Esophagus squamous epithelium (tissue), 5 donors: ENCODE data around the gene LXN. TPM values are rescaled to one million over a fixed set of nuclear protein-coding genes. Genes with fewer than 3 reads are reported as not detected.

ENCODE experiments used
- DNase-seq: peaks from one replicate; lab custom pipeline; 2025; lab: John Stamatoyannopoulos, UW
- H3K27ac ChIP-seq, 4 donors: fragments of 200-600 bp; sonication (generic); one replicate each; pipeline ENCODE4 v1.5.1; 2016 to 2019; ENCODE audit warnings: mild to moderate bottlenecking in 1 of 4
- H3K27me3 ChIP-seq, 4 donors: fragments of 200-600 bp; sonication (generic); 1 replicate in 3 of 4; 2 replicates in 1 of 4; pipeline versions ENCODE4 v1.5.1 to v1.6.0; 2017 to 2021; ENCODE audit warnings: antibody characterized with exemption in 1 of 4
- H3K36me3 ChIP-seq, 3 donors: fragments of 200-600 bp; sonication (generic); one replicate each; pipeline ENCODE4 v1.5.1; 2016 to 2019
- H3K4me1 ChIP-seq, 3 donors: fragments of 200-600 bp; sonication (generic); one replicate each; pipeline ENCODE4 v1.5.1; 2017 to 2019
- H3K4me3 ChIP-seq, 4 donors: fragments of 200-600 bp; sonication (generic); 1 replicate in 3 of 4; 2 replicates in 1 of 4; pipeline ENCODE4 v1.5.1; 2016 to 2019; ENCODE audit warnings: mild to moderate bottlenecking in 2 of 4, moderate library complexity in 1 of 4
- H3K9me3 ChIP-seq, 3 donors: fragments of 200-600 bp; sonication (generic); one replicate each; pipeline ENCODE4 v1.5.1; 2016 to 2019
- POLR2A ChIP-seq, 4 donors: fragments of 450-650 bp; IDR thresholded peaks; one replicate each; pipeline ENCODE4 v1.6.1; 2017; ENCODE audit warnings: antibody characterized with exemption in 4 of 4, mild to moderate bottlenecking in 4 of 4, moderate library complexity in 3 of 4
- WGBS, 2 donors: methylation state at CpG; one replicate each; pipeline ENCODE4 v1.1.5; 2018; 5-methylcytosine and 5-hydroxymethylcytosine counted together
- intact Hi-C: fragments of 100-400 bp; cut with DNase I; formaldehyde crosslinking; loops from one replicate; pipeline ENCODE4 v1.15.0; 2022
- small RNA-seq, 4 donors: library from RNA; depleted of rRNA; stranded (forward); fragments of <200 nt; gene quantifications; one replicate each; pipeline ENCODE3, GENCODE V24; 2016
- total RNA-seq, 4 donors: library from RNA; depleted of rRNA; stranded (reverse); fragments of >200 nt; gene quantifications; one replicate each; pipeline ENCODE4 v1.1.0, GENCODE V29; 2016
- TF ChIP-seq, protein P1 (sequence below), 6 experiments: fragments of 450-650 bp in 4 of 6; fragments of 200-600 bp in 2 of 6; sonication (generic) in 2 of 6; IDR thresholded peaks; one replicate each; pipeline ENCODE4 v1.5.1; 2016 to 2019; ENCODE audit warnings: antibody characterized with exemption in 6 of 6, mild to moderate bottlenecking in 4 of 6, moderate library complexity in 4 of 6
- donor health status: DM: yes; HTN: yes; CAD: no.

Gene LXN
- total RNA-seq, 4 donors from 2014 or later: 4.7 to 11.1 (median 9.6) TPM

DNA sequence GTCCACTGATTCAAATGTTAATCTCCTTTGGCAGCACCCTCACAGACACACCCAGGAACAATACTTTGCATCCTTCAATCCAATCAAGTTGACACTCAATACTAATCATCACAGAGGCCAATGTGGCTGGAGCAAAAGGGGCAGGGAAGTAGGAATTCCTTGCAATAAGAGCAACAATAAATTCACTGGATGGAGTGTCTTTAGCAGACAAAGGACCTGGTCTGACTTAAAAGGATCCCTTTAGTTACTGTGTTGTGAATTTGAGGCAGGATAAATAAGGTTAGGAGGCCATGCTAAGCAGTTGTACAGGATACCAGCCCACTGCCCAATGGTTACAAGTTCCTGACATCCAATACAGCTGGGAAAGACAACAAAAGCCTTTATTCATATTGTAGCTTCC is 40.5 kb downstream of the LXN start:
- DNase-seq: no peak
- H3K27me3 ChIP-seq: no peaks in the 10 kb centered on the region
- H3K4me1 ChIP-seq: no peaks in the 10 kb centered on the region
- intact Hi-C loops: no loop called here
- no peaks in the 10 kb centered on the region for H3K9me3 ChIP-seq
- H3K4me3 ChIP-seq: no peak overlapping the region
- TF ChIP-seq POLR2A (IDR thresholded peaks at IDR 0.05): no peak
- TF ChIP-seq, protein P1, sequence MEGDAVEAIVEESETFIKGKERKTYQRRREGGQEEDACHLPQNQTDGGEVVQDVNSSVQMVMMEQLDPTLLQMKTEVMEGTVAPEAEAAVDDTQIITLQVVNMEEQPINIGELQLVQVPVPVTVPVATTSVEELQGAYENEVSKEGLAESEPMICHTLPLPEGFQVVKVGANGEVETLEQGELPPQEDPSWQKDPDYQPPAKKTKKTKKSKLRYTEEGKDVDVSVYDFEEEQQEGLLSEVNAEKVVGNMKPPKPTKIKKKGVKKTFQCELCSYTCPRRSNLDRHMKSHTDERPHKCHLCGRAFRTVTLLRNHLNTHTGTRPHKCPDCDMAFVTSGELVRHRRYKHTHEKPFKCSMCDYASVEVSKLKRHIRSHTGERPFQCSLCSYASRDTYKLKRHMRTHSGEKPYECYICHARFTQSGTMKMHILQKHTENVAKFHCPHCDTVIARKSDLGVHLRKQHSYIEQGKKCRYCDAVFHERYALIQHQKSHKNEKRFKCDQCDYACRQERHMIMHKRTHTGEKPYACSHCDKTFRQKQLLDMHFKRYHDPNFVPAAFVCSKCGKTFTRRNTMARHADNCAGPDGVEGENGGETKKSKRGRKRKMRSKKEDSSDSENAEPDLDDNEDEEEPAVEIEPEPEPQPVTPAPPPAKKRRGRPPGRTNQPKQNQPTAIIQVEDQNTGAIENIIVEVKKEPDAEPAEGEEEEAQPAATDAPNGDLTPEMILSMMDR (IDR thresholded peaks at IDR 0.05): no peak
- no peaks in the 10 kb centered on the region for H3K36me3 ChIP-seq
- no peak overlapping the region for H3K27ac ChIP-seq

DNA sequence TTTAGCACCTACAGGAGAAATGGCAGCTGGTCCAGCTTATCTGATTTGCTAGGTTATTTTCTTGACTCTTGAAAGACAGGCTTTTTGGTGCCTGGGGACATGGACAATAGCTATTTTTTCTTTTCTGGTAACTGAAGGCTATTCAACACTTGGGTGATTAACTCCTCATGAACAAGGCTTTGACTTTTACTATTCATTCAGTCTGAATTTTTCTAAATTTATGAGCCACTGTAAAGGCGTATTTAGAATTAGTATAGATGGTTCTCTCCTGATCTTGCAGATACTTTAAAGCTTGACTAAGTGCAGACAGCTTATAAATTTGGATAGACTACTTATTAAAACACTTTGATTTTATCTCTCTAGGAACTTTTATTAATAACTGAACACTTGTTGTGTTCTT is 46.6 kb downstream of the LXN start:
- intact Hi-C loops: no loop called here

DNA sequence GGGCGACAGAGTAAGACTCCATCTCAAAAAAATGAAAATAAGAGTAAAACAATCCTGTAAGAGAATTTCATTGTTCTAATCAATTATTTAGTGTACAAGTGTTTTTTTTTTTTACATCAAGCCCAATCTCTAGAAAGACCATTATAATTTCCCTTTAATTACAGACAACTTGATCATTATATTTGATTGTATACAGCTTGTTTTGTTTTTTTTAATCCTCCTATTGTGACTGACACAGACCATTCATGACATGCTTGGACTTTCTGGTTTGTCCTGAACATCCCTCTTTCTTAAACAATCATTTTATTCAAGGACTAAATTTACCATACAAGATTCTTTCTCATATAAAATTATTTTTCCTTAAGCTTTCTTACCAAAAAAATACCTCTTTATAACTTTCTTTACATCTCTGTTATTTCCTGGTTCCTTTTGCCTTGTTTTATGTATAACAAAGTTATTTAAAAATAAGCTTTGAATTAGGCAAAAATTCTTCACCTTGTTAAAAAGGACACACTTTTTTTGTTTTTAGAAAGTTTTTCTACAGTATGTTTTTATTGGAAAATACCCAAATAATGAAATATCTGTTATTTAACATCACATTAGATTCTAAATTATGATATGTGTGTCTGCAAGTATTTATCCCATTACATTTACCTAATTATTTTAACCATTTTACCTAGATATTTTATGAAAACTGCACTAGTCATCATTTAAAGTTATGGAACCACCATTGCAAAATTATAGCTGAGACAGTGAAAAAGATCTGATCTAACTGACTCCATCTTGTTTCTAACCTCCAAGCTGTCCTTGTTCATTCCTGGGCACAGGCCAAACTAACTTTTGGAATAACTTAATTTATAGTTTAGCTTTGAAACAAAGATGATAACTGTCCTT is 54.2 kb downstream of the LXN start:
- TF ChIP-seq POLR2A (IDR thresholded peaks at IDR 0.05): no peak
- TF ChIP-seq, protein P1 (IDR thresholded peaks at IDR 0.05): no peak
- DNase-seq: no peak
- 40 to 43% methylated on average over 1 of the region's 1 CpG for WGBS, 2 donors
- Histone ChIP-seq H3K27ac (no peak overlapping the region), H3K4me3 (no peak overlapping the region), H3K36me3 (no peaks in the 10 kb centered on the region), H3K27me3 (no peaks in the 10 kb centered on the region), H3K4me1 (no peaks in the 10 kb centered on the region), H3K9me3 (peaks cover 0 to 27% (median 4%) of the 10 kb centered on the region in 3 donors)
- intact Hi-C loops: no loop called here

More for the DNA sequence above, 46.6 kb downstream of the LXN start:
- Histone ChIP-seq H3K9me3 (peaks cover 0 to 10% (median 0%) of the 10 kb centered on the region in 3 donors), H3K4me1 (no peaks in the 10 kb centered on the region), H3K4me3 (no peak overlapping the region), H3K27me3 (no peaks in the 10 kb centered on the region), H3K27ac (no peak overlapping the region), H3K36me3 (no peaks in the 10 kb centered on the region)
- no peak for DNase-seq
- WGBS, 2 donors: 0 to 71% methylated on average over 1 of the region's 1 CpG
- TF ChIP-seq, protein P1 (IDR thresholded peaks at IDR 0.05): no peak
- no peak for TF ChIP-seq POLR2A (IDR thresholded peaks at IDR 0.05)

Small RNA genes lying within 50 kb of the gene (small RNA-seq; reads per million reads assigned to genes)
- gene AC025033.1 (0 reads per million in 4 donors), gene AC080013.6 (0 reads per million in 4 donors)

Other genes with a start within 250 kb of the LXN start
- gene MLF1, start 101.5 kb downstream of the LXN start, total RNA-seq: 1 to 10 TPM; 1.3 to 5.9 (median 1.7) TPM
- 10 to 100 TPM; 23.8 to 59.7 (median 47.2) TPM for gene GFM1, start 28.1 kb downstream of the LXN start, total RNA-seq
- gene RARRES1, start 59.8 kb upstream of the LXN start, total RNA-seq: 10 to 100 TPM in 1 of 4 donors, 1 to 10 TPM in 3; 1.4 to 53.3 (median 6.4) TPM
- 100 to 1,000 TPM in 2 of 4 donors, 10 to 100 TPM in 2; 72.7 to 108 (median 98.2) TPM for gene MFSD1, start 129.4 kb upstream of the LXN start, total RNA-seq